ENCODE results near the gene NARF.
"Not testable (repeated sequence)": the region's sequence is repeated elsewhere in the genome, so short reads cannot be mapped to it uniquely, and the experiment has no call there.

GRCh38 chr17:82459936-82460335 lies 1.4 kb downstream of the NARF start:
- TF ChIP-seq POLR2AphosphoS5, TAF1, POLR2A, SPI1, POU2F2 (IDR thresholded peaks at IDR 0.05; ENCODE audit: low read depth, low read length): not testable (repeated sequence)

All from GM12891 (cell line).